ENCODE data around the gene HHIPL1.

DNA sequence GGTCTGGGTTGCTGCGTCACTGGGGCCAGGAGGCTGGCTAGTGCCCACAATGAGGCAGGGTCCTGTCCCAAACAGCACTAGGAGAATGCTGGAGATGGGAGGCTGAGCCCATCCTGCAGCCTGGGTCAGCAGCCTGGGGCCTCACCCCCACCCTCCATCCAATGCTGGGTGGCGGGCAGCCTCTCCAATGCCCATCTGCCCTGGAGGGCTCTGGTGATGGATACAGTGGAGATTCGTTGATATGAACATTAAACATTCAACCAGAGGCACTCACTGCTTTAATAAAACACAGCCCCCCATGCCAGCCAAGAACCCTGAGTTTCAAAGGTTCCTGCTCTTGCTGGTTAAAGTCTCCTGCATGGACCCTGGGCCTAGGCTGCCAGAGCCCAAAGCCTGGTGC is 19.5 kb upstream of the HHIPL1 start:
- TF ChIP-seq, protein P1, sequence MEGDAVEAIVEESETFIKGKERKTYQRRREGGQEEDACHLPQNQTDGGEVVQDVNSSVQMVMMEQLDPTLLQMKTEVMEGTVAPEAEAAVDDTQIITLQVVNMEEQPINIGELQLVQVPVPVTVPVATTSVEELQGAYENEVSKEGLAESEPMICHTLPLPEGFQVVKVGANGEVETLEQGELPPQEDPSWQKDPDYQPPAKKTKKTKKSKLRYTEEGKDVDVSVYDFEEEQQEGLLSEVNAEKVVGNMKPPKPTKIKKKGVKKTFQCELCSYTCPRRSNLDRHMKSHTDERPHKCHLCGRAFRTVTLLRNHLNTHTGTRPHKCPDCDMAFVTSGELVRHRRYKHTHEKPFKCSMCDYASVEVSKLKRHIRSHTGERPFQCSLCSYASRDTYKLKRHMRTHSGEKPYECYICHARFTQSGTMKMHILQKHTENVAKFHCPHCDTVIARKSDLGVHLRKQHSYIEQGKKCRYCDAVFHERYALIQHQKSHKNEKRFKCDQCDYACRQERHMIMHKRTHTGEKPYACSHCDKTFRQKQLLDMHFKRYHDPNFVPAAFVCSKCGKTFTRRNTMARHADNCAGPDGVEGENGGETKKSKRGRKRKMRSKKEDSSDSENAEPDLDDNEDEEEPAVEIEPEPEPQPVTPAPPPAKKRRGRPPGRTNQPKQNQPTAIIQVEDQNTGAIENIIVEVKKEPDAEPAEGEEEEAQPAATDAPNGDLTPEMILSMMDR (IDR thresholded peaks at IDR 0.05), result no peak
- no peak for TF ChIP-seq POLR2A (IDR thresholded peaks at IDR 0.05)

All from breast epithelium (tissue), 3 donors.